GM23338 (cell line): ENCODE data around the gene RYR1. TPM values are rescaled to one million over a fixed set of nuclear protein-coding genes. Genes with fewer than 3 reads are reported as not detected.
A peak's percentile ranks its signal among the peaks of the same experiment; 100 is the strongest.

Source experiments
- ATAC-seq: fragments of 200-7000 bp; cut with Tn5 transposase; 3 replicates; pipeline ENCODE4 v1.9.1; 2020
- DNase-seq: peaks from one replicate; pipeline ENCODE4 v3.0.0-alpha.2; 2015; ENCODE audit warnings: low spot score
- H2AFZ ChIP-seq: fragments of 200-600 bp; sonication (generic); 2 replicates; pipeline ENCODE4 v1.8.0; 2016; ENCODE audit warnings: antibody characterized with exemption, mild to moderate bottlenecking, moderate library complexity
- H3F3A ChIP-seq: fragments of 200-600 bp; sonication (generic); replicated peaks from 2 replicates; pipeline ENCODE4 v1.8.0; 2017; ENCODE audit warnings: antibody characterized with exemption, mixed run types, low read depth
- H3K27ac ChIP-seq: fragments of 200-600 bp; sonication (generic); 2 replicates; pipeline ENCODE4 v1.6.1; 2016; ENCODE audit warnings: low read depth
- H3K27me3 ChIP-seq: fragments of 200-600 bp; sonication (generic); 2 replicates; pipeline ENCODE4 v1.8.0; 2016; ENCODE audit warnings: mild to moderate bottlenecking, mixed run types, moderate library complexity; ENCODE audit not compliant: insufficient read depth
- H3K36me3 ChIP-seq: fragments of 200-600 bp; sonication (generic); 2 replicates; pipeline ENCODE4 v1.8.0; 2016; ENCODE audit warnings: mild to moderate bottlenecking; ENCODE audit not compliant: insufficient read depth
- H3K4me1 ChIP-seq: fragments of 200-600 bp; sonication (generic); 2 replicates; pipeline ENCODE4 v1.8.0; 2016; ENCODE audit warnings: mild to moderate bottlenecking, moderate library complexity; ENCODE audit not compliant: insufficient read depth
- H3K4me2 ChIP-seq: fragments of 200-600 bp; sonication (generic); 2 replicates; pipeline ENCODE4 v1.7.1; 2017; ENCODE audit warnings: mixed run types
- H3K4me3 ChIP-seq: fragments of 200-600 bp; sonication (generic); 2 replicates; pipeline ENCODE4 v1.6.1; 2016; ENCODE audit warnings: mixed run types
- H3K79me2 ChIP-seq: fragments of 200-600 bp; sonication (generic); replicated peaks from 2 replicates; pipeline ENCODE4 v1.8.0; 2017; ENCODE audit warnings: mild to moderate bottlenecking; ENCODE audit not compliant: insufficient read depth
- H3K9me2 ChIP-seq: fragments of 200-600 bp; sonication (generic); 2 replicates; pipeline ENCODE4 v1.8.0; 2017; ENCODE audit not compliant: insufficient read depth
- H4K20me1 ChIP-seq: fragments of 200-600 bp; sonication (generic); replicated peaks from 2 replicates; pipeline ENCODE4 v1.8.0; 2017; ENCODE audit warnings: mild to moderate bottlenecking; ENCODE audit not compliant: insufficient read depth
- H3K27ac Mint-ChIP-seq: 2 replicates; pipeline ENCODE4 v1.8.0; 2020; ENCODE audit warnings: inconsistent platforms, mild to moderate bottlenecking, moderate library complexity, mixed read lengths
- H3K27me3 Mint-ChIP-seq: 3 replicates; pipeline ENCODE4 v1.8.0; 2022; ENCODE audit warnings: low read depth, mild to moderate bottlenecking, moderate library complexity, mixed read lengths, inconsistent platforms; ENCODE audit not compliant: insufficient read depth, poor library complexity
- H3K36me3 Mint-ChIP-seq: 3 replicates; pipeline ENCODE4 v1.8.0; 2021; ENCODE audit warnings: low read depth, mild to moderate bottlenecking, inconsistent platforms, moderate library complexity, mixed read lengths
- H3K4me1 Mint-ChIP-seq: 3 replicates; pipeline ENCODE4 v1.8.0; 2020; ENCODE audit warnings: mild to moderate bottlenecking, inconsistent platforms, mixed read lengths
- H3K4me3 Mint-ChIP-seq: 3 replicates; pipeline ENCODE4 v1.8.0; 2021; ENCODE audit warnings: moderate library complexity, mild to moderate bottlenecking, inconsistent platforms, mixed read lengths
- H3K9me3 Mint-ChIP-seq: 3 replicates; pipeline ENCODE4 v1.8.0; 2020; ENCODE audit warnings: moderate library complexity, mild to moderate bottlenecking, inconsistent platforms, mixed read lengths
- CTCF ChIP-seq, 2 experiments: fragments of 200-600 bp in 1 of 2; sonication (generic) in 1 of 2; conservative IDR thresholded peaks; 2 replicates each; pipeline versions ENCODE4 v1.5.1 to v1.6.1; 2016 to 2017; ENCODE audit warnings: antibody characterized with exemption in 2 of 2, low read depth in 2 of 2, mild to moderate bottlenecking in 2 of 2, moderate library complexity in 1 of 2
- EZH2 ChIP-seq: fragments of 200-600 bp; sonication (generic); IDR thresholded peaks from one replicate; pipeline ENCODE4 v1.8.0; 2017; ENCODE audit warnings: antibody characterized with exemption, mild to moderate bottlenecking, low read depth; ENCODE audit not compliant: unreplicated experiment
- JUNB ChIP-seq: IDR thresholded peaks from one replicate; pipeline ENCODE4 v1.6.1; 2016; ENCODE audit warnings: antibody characterized with exemption; ENCODE audit not compliant: unreplicated experiment
- POLR2AphosphoS5 ChIP-seq: IDR thresholded peaks from 2 replicates; pipeline ENCODE4 v1.6.1; 2016; ENCODE audit warnings: antibody characterized with exemption, low read depth
- REST ChIP-seq: IDR thresholded peaks from one replicate; pipeline ENCODE4 v1.6.1; 2018; ENCODE audit warnings: antibody characterized with exemption; ENCODE audit not compliant: unreplicated experiment
- ZNF114 ChIP-seq: fragments of 250-450 bp; sonication (Bioruptor Pico); IDR thresholded peaks from 2 replicates; pipeline ENCODE4 v1.5.0; 2020; ENCODE audit warnings: mild to moderate bottlenecking, moderate library complexity
- ZNF462 ChIP-seq: fragments of 250-450 bp; sonication (Bioruptor Pico); IDR thresholded peaks from 2 replicates; pipeline ENCODE4 v1.5.0; 2020; ENCODE audit warnings: mild to moderate bottlenecking, moderate library complexity
- polyA plus RNA-seq: library from polyadenylated mRNA; unstranded; fragments of >200 nt; fragmentation: Nextera tagmentation; extraction: Ambion mirVana; gene quantifications from 2 replicates; pipeline ENCODE4 v1.2.1, GENCODE V29; 2016
- total RNA-seq: library from RNA; depleted of rRNA; stranded (reverse); fragments of >200 nt; shearing (Covaris generic); gene quantifications from 2 replicates; pipeline ENCODE4 v1.2.3, GENCODE V29; 2014

RYR1 gene
- total and polyA plus RNA-seq, 2 experiments from 2014 or later: 4.0 to 26.7 TPM

- peak overlapping the region; percentile 72 for H3K4me2 ChIP-seq
- H3K4me3 ChIP-seq: peak overlapping the region; percentile 49
- H2AFZ ChIP-seq: peak overlapping the region; percentile 83
- H3K27ac Mint-ChIP-seq: no peak overlapping the region
- peaks cover 15% of the 10 kb centered on the region; the same call in 1 of the 2 replicates for H3K27me3 ChIP-seq
- H3K4me1 Mint-ChIP-seq: no peaks in the 10 kb centered on the region
- peak overlapping the region; percentile 42; the same call in 1 of the 3 replicates for H3K4me3 Mint-ChIP-seq
- H3K4me1 ChIP-seq: no peaks in the 10 kb centered on the region
- 0 out of 2 replicates have a peak, but pooled peaks cover 8% of the 10 kb centered on the region for H3F3A ChIP-seq
- H3K9me2 ChIP-seq: no peaks in the 10 kb centered on the region
- peaks cover 30% of the 10 kb centered on the region for H3K36me3 Mint-ChIP-seq
- ATAC-seq (peak; percentile 78), DNase-seq (peak; percentile 67)
- no peak overlapping the region for H3K27ac ChIP-seq
- peaks cover 15% of the 10 kb centered on the region for H3K27me3 Mint-ChIP-seq
- no peaks in the 10 kb centered on the region for H3K79me2 ChIP-seq
- H4K20me1 ChIP-seq: no peaks in the 10 kb centered on the region; the same call in 1 of the 2 replicates
- TF ChIP-seq POLR2AphosphoS5 (no peak), ZNF114 (CRISPR knock-in tag) (no peak), CTCF (conservative IDR thresholded peaks at IDR 0.05; ENCODE audit: low read depth in 2 of 2) (no peak), JUNB (no peak), EZH2 (no peak), ZNF462 (no peak), REST (no peak)
- H3K36me3 ChIP-seq: no peaks in the 10 kb centered on the region; the same call in 1 of the 2 replicates
- peaks cover 3% of the 10 kb centered on the region; the same call in 1 of the 3 replicates for H3K9me3 Mint-ChIP-seq
These were observed 131.6 kb downstream of the RYR1 start for GRCh38 chr19:38564981-38565690.
